ENCODE measurements around the gene ADGRE3. TPM values are rescaled to one million over a fixed set of nuclear protein-coding genes. Genes with fewer than 3 reads are reported as not detected.

ADGRE3 gene
- total and polyA plus RNA-seq, 2 donors (not counting 1 experiment from before 2014, with no cell fraction given) = 0.17 to 0.46 TPM

DNA sequence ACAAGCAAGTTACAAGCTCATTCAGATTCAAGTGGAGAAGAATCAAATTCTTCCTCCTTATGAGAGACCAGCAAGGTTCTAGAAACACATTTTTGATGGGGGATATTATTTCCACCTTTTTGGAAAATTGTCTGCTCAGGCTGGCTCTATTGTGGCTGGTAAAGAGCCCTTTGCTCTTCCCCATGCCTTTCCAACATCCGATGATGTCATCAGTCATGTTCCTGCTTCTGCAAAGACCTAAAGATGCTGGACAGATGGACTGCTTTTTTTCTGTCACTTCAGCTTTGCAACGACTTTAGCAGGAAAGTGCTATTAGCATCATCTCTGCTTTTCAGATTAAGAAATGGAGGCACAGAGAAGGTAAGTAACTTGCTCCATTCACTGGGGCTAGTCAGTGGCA lies 4.2 kb downstream of the ADGRE3 start:
- POLR2A ChIA-PET = no interaction called here
- H3K9ac ChIP-seq (ENCODE audit: low read length) = no peak overlapping the region
- H3K27me3 Mint-ChIP-seq = no peaks in the 10 kb centered on the region
- peaks cover 40 to 44% of the 10 kb centered on the region in 2 donors for H3K4me1 ChIP-seq (ENCODE audit: control insufficient read depth in 2 of 2, insufficient read depth in 2 of 2, low read length in 2 of 2)
- no peak for TF ChIP-seq EZH2 (IDR thresholded peaks at IDR 0.05; ENCODE audit: borderline replicate concordance, insufficient read depth, low read depth, low read length, poor library complexity, severe bottlenecking)
- TF ChIP-seq, protein P1, sequence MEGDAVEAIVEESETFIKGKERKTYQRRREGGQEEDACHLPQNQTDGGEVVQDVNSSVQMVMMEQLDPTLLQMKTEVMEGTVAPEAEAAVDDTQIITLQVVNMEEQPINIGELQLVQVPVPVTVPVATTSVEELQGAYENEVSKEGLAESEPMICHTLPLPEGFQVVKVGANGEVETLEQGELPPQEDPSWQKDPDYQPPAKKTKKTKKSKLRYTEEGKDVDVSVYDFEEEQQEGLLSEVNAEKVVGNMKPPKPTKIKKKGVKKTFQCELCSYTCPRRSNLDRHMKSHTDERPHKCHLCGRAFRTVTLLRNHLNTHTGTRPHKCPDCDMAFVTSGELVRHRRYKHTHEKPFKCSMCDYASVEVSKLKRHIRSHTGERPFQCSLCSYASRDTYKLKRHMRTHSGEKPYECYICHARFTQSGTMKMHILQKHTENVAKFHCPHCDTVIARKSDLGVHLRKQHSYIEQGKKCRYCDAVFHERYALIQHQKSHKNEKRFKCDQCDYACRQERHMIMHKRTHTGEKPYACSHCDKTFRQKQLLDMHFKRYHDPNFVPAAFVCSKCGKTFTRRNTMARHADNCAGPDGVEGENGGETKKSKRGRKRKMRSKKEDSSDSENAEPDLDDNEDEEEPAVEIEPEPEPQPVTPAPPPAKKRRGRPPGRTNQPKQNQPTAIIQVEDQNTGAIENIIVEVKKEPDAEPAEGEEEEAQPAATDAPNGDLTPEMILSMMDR (IDR thresholded peaks at IDR 0.05) = no peak
- peaks cover 1 to 4% (median 3%) of the 10 kb centered on the region in 3 donors for H3K9me3 ChIP-seq (ENCODE audit: control extremely low read depth in 1 of 3, control insufficient read depth in 2 of 3, insufficient read depth in 1 of 3, low read length in 2 of 3)
- no peaks in the 10 kb centered on the region for H3K79me2 ChIP-seq (ENCODE audit: control insufficient read depth, insufficient read depth, low read length)
- H3K27ac Mint-ChIP-seq = no peak overlapping the region
- no peak overlapping the region for H2AFZ ChIP-seq (ENCODE audit: insufficient read depth, low read depth, low read length, poor library complexity, severe bottlenecking)
- H3K36me3 ChIP-seq (replicated peaks in 1 of 2; ENCODE audit: control extremely low read depth in 1 of 2, control insufficient read depth in 1 of 2, extremely low read depth in 1 of 2, insufficient read depth in 2 of 2, low read length in 1 of 2) = no peaks in the 10 kb centered on the region
- intact Hi-C loops (cut with micrococcal nuclease) = no loop called here
- no peak overlapping the region for H3K4me2 ChIP-seq (replicated peaks; ENCODE audit: low read depth, low read length, poor library complexity, severe bottlenecking)
- peaks cover 49% of the 10 kb centered on the region for H3K4me1 Mint-ChIP-seq
- 78% methylated on average over 1 of the region's 2 CpGs for WGBS (ENCODE audit: insufficient coverage)
- H3K9me3 Mint-ChIP-seq (ENCODE audit: insufficient read depth) = no peaks in the 10 kb centered on the region
- no peaks in the 10 kb centered on the region for H4K20me1 ChIP-seq (ENCODE audit: control insufficient read depth, insufficient read depth, low read length, poor library complexity, severe bottlenecking)
- DNase-seq (no peak), ATAC-seq (ENCODE audit: low read depth) (no peak)
- CTCF ChIA-PET = interaction anchor here (1.1 to 8.3 kb wide), 2 partner anchors 15 to 97 kb away, joined by 6 to 95 read pairs; no protein-coding TSS in a partner anchor
- H3K27me3 ChIP-seq (replicated peaks in 1 of 4; ENCODE audit: control extremely low read depth in 1 of 4, control insufficient read depth in 3 of 4, insufficient read depth in 4 of 4, low read length in 3 of 4) = no peaks in the 10 kb centered on the region
- H3K27ac ChIP-seq (ENCODE audit: low read length in 2 of 2) = no peak overlapping the region
- no peak overlapping the region for H3K4me3 ChIP-seq (ENCODE audit: control extremely low read depth in 1 of 5, extremely low read depth in 1 of 5, insufficient read depth in 1 of 5, low read depth in 2 of 5, low read length in 4 of 5)
- no peak overlapping the region for H3K4me3 Mint-ChIP-seq

DNA sequence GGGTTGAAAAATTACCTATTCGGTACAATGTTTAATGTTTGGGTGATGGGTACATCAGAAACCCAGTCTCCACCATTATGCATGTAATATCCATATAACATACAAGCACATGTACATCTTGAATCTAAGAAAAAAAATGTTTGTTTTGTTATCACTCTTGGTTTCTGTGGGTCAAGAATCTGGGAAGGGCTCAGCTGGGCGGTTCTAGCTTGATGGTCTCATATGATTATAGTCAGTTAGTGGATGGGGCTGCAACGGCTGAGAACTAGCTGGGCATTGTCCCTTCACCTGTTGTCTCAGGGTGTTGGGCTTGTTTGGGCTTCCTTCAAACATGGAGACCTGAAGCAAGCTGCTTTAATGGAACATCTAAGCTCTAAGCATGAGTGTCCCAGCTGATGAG lies 4.7 kb downstream of the ADGRE3 start:
- H3K4me2 ChIP-seq (replicated peaks; ENCODE audit: low read depth, low read length, poor library complexity, severe bottlenecking) = no peak overlapping the region
- H3K36me3 ChIP-seq (replicated peaks in 1 of 2; ENCODE audit: control extremely low read depth in 1 of 2, control insufficient read depth in 1 of 2, extremely low read depth in 1 of 2, insufficient read depth in 2 of 2, low read length in 1 of 2) = no peaks in the 10 kb centered on the region
- TF ChIP-seq, protein P1 (IDR thresholded peaks at IDR 0.05) = no peak
- TF ChIP-seq EZH2 (IDR thresholded peaks at IDR 0.05; ENCODE audit: borderline replicate concordance, insufficient read depth, low read depth, low read length, poor library complexity, severe bottlenecking) = no peak
- H3K9me3 ChIP-seq (ENCODE audit: control extremely low read depth in 1 of 3, control insufficient read depth in 2 of 3, insufficient read depth in 1 of 3, low read length in 2 of 3) = peaks cover 1 to 4% (median 3%) of the 10 kb centered on the region in 3 donors
- H3K4me3 ChIP-seq (ENCODE audit: control extremely low read depth in 1 of 5, extremely low read depth in 1 of 5, insufficient read depth in 1 of 5, low read depth in 2 of 5, low read length in 4 of 5) = no peak overlapping the region
- H3K9me3 Mint-ChIP-seq (ENCODE audit: insufficient read depth) = no peaks in the 10 kb centered on the region
- ChIA-PET CTCF (interaction anchor here (1.1 to 8.3 kb wide), 2 partner anchors 15 to 96 kb away, joined by 6 to 95 read pairs; no protein-coding TSS in a partner anchor), POLR2A (interaction anchor here (0.6 kb wide), 1 partner anchor 54 kb away, joined by 5 read pairs; no protein-coding TSS in a partner anchor)
- H3K9ac ChIP-seq (ENCODE audit: low read length) = no peak overlapping the region
- no peak overlapping the region for H3K27ac Mint-ChIP-seq
- H3K27me3 Mint-ChIP-seq = no peaks in the 10 kb centered on the region
- intact Hi-C loops (cut with micrococcal nuclease) = loop anchor here (5.0 kb wide), 2 partner anchors 38 to 98 kb away; partner anchors contain the start of gene NDUFB7
- DNase-seq = no peak
- no peaks in the 10 kb centered on the region for H4K20me1 ChIP-seq (ENCODE audit: control insufficient read depth, insufficient read depth, low read length, poor library complexity, severe bottlenecking)
- H3K4me3 Mint-ChIP-seq = no peak overlapping the region
- H3K27ac ChIP-seq (ENCODE audit: low read length in 2 of 2) = no peak overlapping the region
- no peak overlapping the region for H2AFZ ChIP-seq (ENCODE audit: insufficient read depth, low read depth, low read length, poor library complexity, severe bottlenecking)
- 90% methylated on average over 2 of the region's 3 CpGs for WGBS (ENCODE audit: insufficient coverage)
- H3K4me1 Mint-ChIP-seq = peaks cover 46% of the 10 kb centered on the region
- no peaks in the 10 kb centered on the region for H3K79me2 ChIP-seq (ENCODE audit: control insufficient read depth, insufficient read depth, low read length)
- H3K4me1 ChIP-seq (ENCODE audit: control insufficient read depth in 2 of 2, insufficient read depth in 2 of 2, low read length in 2 of 2) = peaks cover 35 to 40% of the 10 kb centered on the region in 2 donors
- H3K27me3 ChIP-seq (replicated peaks in 1 of 4; ENCODE audit: control extremely low read depth in 1 of 4, control insufficient read depth in 3 of 4, insufficient read depth in 4 of 4, low read length in 3 of 4) = no peaks in the 10 kb centered on the region
- ATAC-seq (ENCODE audit: low read depth) = no peak
